Measurements from ENCODE around the gene SFXN3.
A peak's percentile ranks its signal among the peaks of the same experiment; 100 is the strongest.

The SFXN3 gene

GRCh38 chr10:101000127-101000914, 30.7 kb upstream of the SFXN3 start:
- peak in 2 of 3 experiments; percentile 15 to 45 for DNase-seq

GRCh38 chr10:101000915-101001658, 29.9 kb upstream of the SFXN3 start:
- no peak for DNase-seq

- DNase-seq: no peak
Observed at GRCh38 chr10:101001659-101002035, 29.4 kb upstream of the SFXN3 start.

GRCh38 chr10:101002456-101002855, 28.6 kb upstream of the SFXN3 start:
- DNase-seq: no peak

GRCh38 chr10:101003639-101004206, 27.3 kb upstream of the SFXN3 start:
- DNase-seq: no peak

- no peak for DNase-seq
Observed at GRCh38 chr10:101005361-101005760, 25.7 kb upstream of the SFXN3 start.

GRCh38 chr10:101005869-101006567, 25.0 kb upstream of the SFXN3 start:
- DNase-seq: no peak

GRCh38 chr10:101006593-101007098, 24.4 kb upstream of the SFXN3 start:
- no peak for DNase-seq

GRCh38 chr10:101007099-101007711, 23.8 kb upstream of the SFXN3 start:
- no peak for DNase-seq

- DNase-seq: no peak
Observed at GRCh38 chr10:101007915-101008822, 22.9 kb upstream of the SFXN3 start.

- DNase-seq: no peak
Observed at GRCh38 chr10:101008823-101009423, 22.1 kb upstream of the SFXN3 start.

- no peak for DNase-seq
Observed at GRCh38 chr10:101010329-101010728, 20.7 kb upstream of the SFXN3 start.

- DNase-seq: no peak
Observed at GRCh38 chr10:101011517-101012423, 19.3 kb upstream of the SFXN3 start.

GRCh38 chr10:101012525-101013364, 18.3 kb upstream of the SFXN3 start:
- DNase-seq: peak; percentile 51 to 84 (median 67)

GRCh38 chr10:101013365-101013825, 17.6 kb upstream of the SFXN3 start:
- no peak for DNase-seq

- peak; percentile 39 to 55 (median 47) for DNase-seq
Observed at GRCh38 chr10:101014230-101014884, 16.7 kb upstream of the SFXN3 start.

GRCh38 chr10:101014966-101015581, 16.0 kb upstream of the SFXN3 start:
- DNase-seq: no peak

GRCh38 chr10:101015582-101015973, 15.5 kb upstream of the SFXN3 start:
- DNase-seq: no peak
